CD4-positive, alpha-beta T cell treated with Interleukin-4 for 4 hours (primary cell): ENCODE measurements around the gene GPHB5.
"Not testable (repeated sequence)": the region's sequence is repeated elsewhere in the genome, so short reads cannot be mapped to it uniquely, and the experiment has no call there.

Source experiments
- DNase-seq: peaks from one replicate; pipeline ENCODE4 v3.0.0-alpha.2; 2020

Gene GPHB5

GRCh38 chr14:63292805-63293204, 25.9 kb downstream of the GPHB5 start:
- no peak for DNase-seq

DNA sequence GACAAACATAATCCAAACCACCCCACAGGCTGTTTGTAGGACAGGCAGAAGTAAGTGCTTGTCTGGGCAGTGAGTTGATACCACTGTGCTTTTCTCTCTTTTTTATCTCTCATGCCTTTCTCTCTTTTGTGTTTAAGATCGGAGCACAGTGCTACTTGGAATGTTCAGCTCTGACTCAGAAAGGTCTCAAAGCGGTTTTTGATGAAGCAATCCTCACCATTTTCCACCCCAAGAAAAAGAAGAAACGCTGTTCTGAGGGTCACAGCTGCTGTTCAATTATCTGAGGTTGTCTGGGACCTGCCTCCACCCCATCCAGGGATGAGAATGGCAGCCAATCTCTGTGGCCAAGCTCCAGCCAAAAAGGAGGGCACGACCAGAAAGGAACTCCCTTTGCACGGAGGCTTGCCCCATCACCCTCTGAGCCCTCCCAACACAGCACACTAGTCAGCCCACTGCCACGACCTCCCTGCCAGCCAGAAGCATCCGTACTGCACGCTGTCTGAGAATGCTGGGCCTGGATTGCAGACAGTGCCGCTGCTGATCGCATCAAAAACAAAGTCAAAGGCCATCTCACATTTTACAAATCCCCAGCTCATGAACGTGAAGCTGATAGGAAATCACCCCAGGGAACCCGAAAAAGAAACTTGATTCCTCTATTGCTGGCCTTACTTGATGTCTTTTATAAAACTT, 27.8 kb downstream of the GPHB5 start:
- no peak for DNase-seq

DNA sequence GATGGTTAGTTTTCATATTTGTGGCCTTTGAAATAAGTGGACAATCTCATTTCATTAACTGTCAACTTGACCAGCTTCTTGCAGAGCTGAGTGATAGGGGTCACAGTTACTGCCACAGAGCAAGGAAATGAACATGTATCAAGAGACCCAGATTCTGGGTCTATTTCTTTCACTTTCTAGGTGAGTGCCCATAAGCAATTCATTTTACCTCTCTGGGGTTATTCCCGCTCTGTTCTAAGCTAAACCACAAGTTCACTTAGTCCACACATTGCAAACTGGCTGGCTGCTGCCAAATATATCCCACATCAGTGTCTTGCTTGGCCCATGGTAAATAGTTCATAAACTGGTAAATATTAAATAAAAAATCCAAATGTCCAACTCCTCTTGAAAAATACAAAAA, 29.9 kb downstream of the GPHB5 start:
- DNase-seq, result no peak

DNA sequence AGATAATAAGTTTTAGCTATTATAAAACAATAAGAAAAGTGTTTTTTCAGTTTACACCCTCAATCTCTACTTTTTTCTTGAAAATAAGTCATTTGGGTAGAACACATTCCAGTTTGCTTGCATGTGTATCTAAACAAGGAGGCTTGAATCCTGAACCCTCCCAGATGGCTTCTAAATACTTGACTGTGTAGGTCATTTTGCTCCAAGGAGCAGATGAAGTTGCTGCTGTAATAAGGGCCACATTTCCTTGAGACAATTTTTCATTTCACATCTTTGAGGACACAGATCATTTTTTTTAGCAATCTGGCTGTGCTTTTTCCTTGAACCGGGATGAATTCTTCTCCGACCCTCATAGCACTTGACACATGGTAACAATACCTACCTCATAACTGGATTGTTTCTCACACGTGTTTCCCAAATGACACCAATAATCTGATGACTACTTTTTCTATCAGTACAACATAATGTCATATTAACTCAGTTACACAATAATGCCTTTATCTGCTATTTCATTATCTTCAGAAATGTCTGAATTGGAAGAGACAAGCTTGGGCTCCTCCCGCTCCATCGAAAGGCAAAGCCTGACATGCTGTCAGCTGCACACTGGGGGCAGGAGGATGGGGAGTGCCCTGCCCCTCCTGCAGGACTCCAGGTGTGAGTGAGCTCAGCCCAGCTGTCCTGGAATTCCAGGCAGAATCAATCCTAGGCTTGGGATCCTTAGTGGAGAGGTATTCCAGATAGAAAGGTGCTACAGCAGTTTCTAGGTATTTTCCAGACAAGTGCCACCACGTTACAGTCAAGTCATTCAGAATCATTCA, 30.9 kb downstream of the GPHB5 start:
- DNase-seq, result no peak

- DNase-seq, result no peak
Measured at GRCh38 chr14:63286071-63286470, 32.7 kb downstream of the GPHB5 start.

- no peak for DNase-seq
Measured at GRCh38 chr14:63283884-63284248, 34.9 kb downstream of the GPHB5 start.

DNA sequence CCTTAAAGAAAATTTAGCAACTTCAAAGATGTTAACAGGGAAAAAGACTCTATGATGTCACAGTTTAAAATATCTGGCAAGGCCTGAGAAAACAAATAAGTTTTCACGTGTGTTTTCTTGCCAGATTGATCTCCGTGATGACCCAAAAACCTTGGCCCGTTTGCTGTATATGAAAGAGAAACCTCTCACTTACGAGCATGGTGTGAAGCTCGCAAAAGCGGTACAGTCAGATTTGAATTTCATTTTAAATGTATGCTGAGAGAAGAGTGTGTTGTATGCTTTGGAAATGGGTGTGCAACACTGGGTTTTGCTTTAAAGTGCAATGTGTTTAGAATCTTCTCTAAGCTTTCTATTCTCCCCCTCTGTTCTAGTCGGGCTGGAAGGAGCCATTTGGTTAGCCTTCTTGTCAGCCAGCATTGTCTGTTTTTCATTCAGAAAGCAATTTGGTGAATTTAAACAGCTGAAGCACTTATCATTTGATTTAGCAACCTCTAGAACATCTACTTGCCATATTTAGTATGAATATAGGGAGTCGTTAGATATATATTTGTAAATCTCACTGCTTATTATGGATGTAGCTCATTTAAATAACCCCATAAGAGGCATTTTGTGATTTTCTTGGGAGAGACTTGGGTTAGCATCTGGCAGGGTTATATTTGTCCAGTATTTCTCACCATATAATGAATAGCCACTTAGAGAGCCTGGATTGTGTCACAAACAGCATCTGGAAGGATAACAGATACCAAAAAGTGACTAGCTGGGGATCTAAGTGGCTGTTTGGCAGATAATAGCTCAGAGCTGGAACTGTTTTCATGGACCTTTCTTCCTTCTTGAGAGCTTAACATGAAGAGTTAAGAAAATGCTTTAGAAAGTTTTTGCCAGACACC, 35.5 kb downstream of the GPHB5 start:
- no peak for DNase-seq

- DNase-seq, result not testable (repeated sequence)
Measured at GRCh38 chr14:63279933-63280332, 38.8 kb downstream of the GPHB5 start.

- no peak for DNase-seq
Measured at GRCh38 chr14:63277591-63278183, 41.0 kb downstream of the GPHB5 start.

DNA sequence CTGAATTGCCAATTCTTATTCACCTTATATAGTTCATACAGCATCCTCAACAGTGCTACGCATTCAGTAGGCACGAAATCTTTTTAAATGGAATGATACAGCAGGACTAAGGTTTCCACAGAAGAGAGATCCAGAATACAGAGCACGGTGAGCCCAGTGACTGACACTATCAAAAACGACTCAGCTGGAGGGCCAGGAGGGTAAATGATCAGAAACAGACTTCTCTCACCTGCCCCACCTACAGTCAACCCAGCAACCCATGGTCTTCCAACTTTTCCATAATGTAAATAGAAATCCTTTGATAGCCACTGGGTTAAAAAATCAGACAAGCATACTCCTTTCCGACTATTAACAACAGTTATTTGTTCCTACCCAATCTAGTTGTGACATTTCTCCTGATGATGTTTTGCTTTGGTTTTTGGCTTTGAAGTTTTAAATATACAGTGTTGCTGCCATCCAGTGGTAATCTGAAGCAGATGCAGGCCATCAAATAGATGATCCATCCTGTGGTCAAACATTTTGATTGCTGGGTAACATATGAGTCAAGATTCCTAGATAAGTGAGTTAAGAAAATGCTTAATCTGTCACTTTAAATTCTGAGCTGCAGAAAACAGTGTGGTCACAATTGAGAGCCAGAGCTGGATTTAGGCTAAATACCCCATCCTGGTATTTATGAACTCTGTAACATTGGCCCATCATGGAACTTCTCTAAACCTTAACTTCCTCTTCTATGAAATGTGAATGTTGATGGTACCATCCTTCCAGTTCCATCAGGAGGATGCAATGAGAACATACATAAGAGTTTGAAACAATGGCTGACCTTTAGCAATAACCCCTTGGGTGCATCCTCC, 42.0 kb downstream of the GPHB5 start:
- DNase-seq, result peak; percentile 29

DNA sequence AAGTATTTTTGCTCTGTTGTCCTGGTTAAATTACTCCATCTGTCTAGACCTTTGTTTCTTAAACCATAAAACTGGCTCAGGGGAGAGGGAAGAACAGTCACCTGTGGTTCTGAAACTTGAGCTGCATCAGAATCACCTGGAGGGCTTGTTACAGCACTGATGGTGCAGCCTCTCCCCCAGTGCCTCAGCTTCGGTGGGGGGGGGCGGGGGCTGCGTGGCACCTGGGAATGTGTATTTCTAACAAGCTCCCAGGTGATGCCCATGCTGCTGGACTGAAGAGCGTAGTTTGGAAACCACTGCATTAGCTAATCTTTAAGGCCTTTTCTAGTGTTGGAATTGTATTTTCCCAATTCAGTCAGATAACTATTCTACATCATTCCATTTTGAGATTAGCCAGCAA, 42.7 kb downstream of the GPHB5 start:
- DNase-seq, result no peak

GRCh38 chr14:63275611-63276010, 43.1 kb downstream of the GPHB5 start:
- DNase-seq, result no peak

GRCh38 chr14:63273717-63274655, 44.7 kb downstream of the GPHB5 start:
- DNase-seq, result no peak

DNA sequence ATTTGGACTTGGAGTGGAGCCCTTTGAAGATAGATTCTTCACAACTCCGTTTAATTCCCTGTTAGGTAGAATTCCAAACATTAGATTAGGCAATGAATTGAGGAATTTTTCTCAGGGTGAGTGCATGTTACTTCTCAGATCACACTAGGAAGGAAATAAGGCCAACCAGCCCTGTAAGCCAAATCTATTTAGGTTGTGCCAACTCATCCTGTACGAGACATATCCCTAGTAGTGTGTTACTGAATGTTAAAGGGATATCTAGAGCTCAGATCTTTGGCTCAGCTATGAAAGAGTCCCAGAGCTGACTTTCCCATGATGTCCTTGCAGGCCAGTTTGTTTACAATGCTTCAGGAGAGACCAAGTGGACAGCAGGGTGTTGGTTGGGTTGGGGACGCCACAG, 45.6 kb downstream of the GPHB5 start:
- DNase-seq, result no peak

DNA sequence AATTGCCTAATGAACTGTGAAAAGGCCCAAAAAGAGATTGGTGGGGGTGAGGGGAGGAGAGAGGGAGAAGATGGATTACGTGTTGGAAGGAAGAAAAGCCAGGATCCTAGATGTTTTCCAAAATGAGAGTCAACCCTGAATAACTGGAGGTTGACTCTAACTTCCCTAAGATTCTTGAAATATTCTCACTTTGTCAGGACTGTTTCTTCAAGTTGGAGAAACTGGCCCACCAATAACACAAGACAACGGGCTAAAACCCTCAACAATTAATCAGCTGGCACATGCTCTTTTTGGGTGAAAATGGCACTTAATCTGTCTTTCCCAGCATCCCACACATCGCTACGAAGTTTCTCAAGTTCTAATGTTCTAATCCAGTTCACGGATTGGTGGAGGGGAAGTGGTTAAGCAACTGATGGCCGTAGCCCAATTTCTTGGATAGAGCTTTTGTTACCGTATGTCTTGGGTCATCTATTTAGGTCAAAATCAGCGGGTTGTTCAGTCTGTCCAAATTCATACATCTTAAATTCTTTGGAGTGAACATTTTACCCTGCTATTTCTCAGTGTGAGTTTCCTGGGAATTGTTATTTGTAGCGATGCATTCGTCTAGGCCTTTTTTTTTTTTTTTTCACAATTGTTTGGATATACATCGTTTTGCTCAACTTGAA, 49.0 kb downstream of the GPHB5 start:
- no peak for DNase-seq

DNA sequence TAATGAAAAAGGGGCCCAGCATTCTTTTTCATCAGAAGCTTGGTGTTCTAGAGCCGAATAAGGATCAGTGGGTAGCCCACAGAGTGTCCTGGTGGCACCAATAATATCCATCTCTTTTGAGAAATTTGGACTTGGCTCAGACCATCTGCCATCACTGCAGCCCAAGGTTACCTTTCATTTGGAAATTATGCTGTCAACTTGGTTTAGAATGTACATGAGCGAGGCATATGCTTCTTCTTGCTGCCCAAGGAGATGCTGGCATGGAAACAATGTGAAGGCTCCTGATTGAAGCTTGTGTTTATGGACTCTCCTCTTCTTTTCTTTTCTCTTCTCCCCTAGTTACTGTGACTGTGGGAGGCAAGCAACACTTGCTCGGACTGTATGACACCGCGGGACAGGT, 50.0 kb downstream of the GPHB5 start:
- DNase-seq, result no peak

GRCh38 chr14:63267171-63267570, 51.6 kb downstream of the GPHB5 start:
- no peak for DNase-seq

DNA sequence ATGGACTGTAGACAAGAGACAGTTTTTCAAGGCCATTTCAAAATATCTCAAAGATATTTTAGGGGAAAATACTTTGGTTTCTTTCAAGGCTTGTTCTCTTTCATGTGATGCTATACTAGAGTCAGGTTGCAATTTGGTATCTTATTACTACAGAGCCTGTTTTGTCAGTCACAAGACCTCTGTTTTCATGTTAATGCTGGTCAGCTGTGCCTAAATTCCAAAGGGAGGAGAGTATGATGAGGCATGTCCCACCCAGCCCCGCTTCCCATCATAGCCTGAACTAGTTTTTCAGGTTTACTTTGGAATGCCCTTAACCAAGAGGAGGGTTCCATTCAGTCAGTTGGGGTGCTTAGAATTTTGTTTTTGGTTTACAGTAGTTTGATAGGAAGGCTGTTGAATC, 52.6 kb downstream of the GPHB5 start:
- DNase-seq, result no peak
